Embryonic facial prominence (tissue), 1 donor: ENCODE results near the gene DNAJC30.

Experiments
- DNase-seq: peaks from one replicate; pipeline ENCODE4 v3.0.0-alpha.2; 2016; ENCODE audit errors: extremely low spot score

DNAJC30 gene

DNA sequence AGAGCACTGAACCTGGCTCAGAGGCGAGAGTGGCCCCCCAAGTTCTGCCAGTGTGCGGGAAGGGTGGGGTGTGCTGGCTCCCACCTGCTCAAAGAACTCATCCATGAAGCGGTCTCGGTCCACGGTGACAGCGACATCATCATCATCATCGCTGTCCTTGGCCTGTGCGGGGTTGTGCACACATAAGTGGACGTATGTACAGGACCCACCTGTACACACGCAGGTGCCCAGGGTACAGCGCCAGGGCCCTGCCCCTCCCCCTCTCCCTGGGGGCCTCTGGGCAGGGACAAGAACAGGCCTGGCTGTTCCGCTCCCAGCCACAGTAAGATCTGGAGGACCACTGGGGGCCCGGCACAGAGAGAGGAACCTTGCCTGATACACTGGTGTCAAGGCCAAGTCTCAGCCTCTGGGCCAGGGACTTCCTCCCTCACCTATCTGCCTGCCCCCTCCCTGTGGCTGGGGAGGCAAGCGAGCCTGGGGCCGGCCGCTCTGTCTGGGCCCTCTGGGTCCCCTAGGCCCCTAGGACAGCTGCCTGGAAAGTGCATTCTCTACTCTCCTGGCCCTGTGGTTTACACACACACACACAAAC is 25.8 kb upstream of the DNAJC30 start:
- DNase-seq, result no peak

- no peak for DNase-seq
Observed at GRCh38 chr7:73707045-73707631, 23.9 kb upstream of the DNAJC30 start.

DNA sequence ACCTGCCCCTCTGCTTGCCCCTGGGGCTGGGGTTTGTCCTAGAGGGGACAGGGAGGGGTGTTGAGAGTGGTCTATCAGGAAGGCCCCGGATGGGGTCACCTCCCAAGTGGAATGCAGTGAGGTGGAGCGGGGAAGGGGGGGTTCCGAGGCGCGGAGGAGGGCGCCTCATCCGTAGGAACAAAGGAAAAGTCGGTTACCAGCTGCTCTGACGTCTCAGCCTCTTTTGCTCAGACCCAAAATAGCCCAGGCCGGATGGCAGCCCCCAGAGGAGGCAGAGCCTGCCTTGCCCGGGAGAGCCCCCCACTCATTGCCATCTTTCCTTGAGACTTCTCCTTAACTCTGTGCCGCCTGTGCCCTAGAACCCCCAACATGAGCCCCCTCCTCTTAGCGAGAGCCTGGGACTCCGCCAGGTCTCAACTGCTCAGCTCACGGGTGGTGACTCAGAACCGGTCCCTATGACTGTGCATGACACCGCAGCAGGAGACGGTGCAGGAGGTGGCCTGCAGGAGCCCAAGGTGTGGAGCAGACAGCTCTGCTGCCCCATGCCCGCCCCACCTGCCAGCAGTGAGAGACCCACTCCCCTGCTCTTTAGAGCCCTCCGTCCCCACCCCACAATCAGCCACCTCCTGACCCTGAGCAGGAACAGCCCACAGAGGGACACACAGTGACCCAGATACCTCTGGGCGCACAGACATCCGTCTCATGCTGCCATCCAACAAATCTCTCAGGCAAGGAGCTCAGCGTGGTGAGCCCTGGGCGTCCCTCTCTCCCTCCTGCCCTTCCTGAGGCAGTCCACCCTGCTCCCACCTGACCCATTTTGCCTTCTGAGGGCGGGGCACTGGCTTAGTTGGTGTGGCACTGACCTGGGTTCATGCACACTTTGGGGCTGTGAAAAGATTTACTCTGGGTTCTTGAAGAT is 23.1 kb upstream of the DNAJC30 start:
- DNase-seq, result no peak

GRCh38 chr7:73705551-73705920 is 22.3 kb upstream of the DNAJC30 start:
- DNase-seq, result no peak

GRCh38 chr7:73704640-73705550 is 21.6 kb upstream of the DNAJC30 start:
- DNase-seq, result no peak

DNA sequence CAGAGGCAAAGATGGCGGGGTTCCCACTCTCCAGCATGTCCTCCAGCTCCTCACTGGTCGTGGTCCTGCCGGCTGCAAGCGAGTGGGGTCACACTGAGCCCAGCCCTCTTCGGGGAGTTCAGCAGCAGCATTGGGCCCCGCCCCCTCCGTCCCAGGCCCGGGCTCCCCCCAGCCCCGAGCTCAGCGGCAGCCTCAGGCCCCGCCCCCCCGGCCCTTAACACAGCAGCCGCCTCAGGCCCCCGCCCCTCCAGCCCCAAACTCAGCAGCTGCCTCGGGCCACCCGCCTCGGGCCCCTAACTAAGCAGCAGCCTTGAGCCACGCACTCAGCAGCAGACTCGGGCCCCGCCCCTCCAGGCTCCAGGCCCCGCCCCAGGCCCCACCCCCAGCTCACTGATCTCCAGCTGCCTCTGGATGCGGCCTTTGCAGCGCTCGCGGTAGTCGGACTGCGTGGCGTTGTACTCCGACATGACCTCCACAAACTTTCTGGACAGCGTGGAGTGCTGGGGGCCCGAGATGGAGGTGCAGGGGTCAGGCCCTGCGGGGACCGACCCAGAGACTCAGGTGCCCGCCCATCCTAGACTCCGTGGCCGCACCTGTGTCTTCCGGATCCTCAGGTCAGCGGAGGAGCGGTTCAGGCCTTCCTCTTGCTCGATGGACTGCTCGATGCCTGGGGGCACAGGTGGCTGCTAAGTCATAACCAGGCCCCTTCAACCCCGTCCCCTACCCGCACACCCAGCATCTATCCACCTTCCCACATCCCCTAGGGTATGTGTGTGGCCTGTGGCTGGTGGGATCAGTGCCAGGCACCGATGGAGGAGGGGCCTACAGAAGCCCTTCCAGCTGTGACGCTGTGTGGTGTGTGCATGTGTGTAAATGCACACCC is 20.7 kb upstream of the DNAJC30 start:
- peak; percentile 34 for DNase-seq

- DNase-seq, result no peak
Observed at GRCh38 chr7:73703225-73703624, 20.0 kb upstream of the DNAJC30 start.

- no peak for DNase-seq
Observed at GRCh38 chr7:73702665-73703064, 19.4 kb upstream of the DNAJC30 start.

DNA sequence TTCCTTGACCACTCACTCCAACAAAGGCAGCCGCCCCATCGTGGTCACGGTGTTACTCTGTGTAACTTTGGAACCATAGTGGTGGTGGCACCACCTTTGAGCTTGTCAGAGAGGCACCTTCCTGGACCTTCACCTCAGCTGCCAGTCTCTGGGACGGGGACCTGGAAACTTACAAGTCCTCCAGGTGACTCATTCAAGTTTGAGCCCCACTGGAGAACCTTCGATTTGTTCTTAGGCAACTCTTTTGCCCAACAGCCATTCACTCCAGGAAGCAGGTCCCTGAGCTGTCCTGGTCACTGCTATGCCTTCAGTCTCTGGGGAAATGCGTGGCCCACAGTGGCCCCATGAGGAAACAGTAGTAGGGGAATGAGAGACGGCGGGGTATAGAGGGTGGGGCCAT is 19.0 kb upstream of the DNAJC30 start:
- DNase-seq, result no peak

DNA sequence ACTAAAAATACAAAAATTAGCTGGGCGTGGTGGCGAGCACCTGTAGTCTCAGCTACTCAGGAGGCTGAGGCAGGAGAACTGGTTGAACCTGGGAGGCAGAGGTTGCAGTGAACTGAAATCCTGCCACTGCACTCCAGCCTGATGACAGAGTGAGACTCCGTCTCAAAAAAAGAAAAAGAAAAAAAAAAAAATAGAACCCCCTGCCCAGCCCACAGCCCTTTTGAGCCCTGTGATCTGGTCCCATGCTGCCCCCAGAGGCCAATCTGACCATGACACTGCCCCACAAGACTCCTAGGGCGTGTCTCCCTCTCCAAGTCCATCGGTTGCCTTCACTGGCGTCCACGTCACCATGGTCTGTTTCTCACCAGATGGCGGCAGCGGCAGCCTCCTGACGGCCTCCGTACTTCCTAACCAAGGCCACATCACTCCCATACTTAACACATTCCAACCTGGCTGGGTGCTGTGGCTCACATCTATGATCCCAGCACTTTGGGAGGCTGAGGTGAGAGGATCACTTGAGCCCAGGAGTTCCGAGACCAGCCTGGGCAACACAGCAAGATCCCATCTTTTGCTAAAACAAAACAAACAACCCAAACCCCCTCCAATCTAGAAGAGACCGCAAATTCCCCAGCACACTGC is 18.2 kb upstream of the DNAJC30 start:
- DNase-seq, result no peak

GRCh38 chr7:73700581-73701134 is 17.4 kb upstream of the DNAJC30 start:
- DNase-seq, result peak; percentile 48

DNA sequence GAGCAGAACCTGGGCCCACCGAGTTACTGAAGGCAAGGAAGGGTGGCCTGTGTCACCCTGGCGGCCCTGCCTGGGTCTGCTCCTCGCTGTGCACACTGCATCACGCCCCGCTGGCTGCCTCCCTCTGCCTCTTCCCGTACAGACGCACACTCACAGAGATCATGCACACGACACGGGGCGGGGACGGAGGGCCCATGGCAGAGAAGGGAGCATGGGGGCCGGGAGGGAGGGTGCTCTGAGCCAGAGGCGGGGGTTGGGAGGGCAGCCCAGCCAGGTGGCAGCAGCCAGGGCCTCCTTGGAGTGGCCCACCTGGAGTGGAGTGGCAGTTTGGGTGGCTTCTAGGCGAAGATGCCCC is 16.8 kb upstream of the DNAJC30 start:
- DNase-seq, result no peak

DNA sequence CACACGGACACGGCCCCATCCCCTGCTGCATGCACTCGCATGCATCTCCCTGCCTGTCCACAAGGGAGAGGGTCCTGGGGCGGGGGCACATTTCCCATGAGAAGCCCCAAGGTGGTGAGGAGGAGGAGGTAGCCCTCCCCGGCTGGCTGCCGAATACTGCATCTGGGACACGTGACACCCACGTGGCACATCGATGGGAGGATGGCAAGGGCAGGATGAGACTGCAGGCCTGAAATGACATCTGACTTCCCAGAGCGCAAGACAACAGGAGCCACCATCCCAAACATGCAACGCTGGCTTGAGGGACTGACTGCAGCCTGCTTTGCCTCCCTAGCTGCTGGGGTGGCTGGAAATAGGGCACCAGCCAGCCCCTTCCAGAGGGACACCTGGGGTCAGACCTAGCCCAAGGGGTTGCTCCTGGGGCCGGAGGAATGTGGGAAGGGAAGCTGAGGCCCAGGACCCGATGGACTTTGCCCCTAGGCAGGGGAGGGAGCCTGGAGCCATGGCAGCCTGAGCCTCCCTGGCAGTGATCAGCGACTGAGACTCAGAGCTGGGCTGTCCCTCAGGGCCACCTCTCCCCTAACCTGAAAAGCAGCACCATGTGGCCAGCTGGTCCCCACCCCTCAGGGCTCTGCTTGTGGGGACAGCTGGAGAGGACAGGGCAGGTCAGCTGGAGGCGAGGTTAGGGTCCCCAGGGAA is 16.3 kb upstream of the DNAJC30 start:
- no peak for DNase-seq

DNA sequence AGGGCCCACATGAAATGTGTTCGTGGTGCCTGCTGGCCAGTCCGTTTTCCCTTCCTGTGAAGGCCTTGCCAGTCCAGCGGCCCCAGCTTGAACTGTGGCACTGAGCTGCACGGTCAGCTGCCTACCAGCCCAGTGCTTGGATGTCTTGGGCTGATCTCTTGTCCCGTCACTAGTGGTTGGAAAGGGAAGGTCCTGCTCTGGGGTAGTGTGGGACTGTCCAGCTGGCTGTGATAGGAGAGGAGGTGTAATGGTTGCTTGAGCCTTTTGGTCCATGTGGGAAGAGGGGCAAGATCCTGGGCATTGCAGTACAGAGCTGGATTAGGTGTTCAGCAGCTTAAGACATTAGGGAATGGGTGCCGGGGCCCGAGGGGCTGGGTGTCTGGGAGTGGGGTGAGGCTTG is 15.2 kb upstream of the DNAJC30 start:
- DNase-seq, result no peak

DNA sequence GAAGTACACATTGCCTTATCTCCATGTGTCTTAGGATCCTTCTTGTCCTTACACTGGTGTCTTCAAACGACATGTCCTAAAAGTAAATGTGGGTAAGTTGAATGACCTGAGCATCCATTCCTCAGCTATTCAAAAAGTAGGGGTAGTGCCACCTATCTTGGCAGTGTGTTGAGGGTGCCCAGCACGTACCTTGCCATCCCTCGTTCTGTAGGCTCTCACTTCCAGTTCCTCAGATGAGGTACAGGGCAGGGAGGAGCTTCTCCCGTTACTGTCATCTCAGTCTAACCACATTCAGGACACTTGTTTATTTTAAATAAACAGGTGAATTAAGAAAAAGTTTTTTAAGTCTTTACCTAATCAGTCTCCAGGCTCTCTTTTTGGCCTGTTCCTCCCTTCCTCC is 13.1 kb upstream of the DNAJC30 start:
- DNase-seq, result no peak

- no peak for DNase-seq
Observed at GRCh38 chr7:73690646-73691045, 7.4 kb upstream of the DNAJC30 start.

DNA sequence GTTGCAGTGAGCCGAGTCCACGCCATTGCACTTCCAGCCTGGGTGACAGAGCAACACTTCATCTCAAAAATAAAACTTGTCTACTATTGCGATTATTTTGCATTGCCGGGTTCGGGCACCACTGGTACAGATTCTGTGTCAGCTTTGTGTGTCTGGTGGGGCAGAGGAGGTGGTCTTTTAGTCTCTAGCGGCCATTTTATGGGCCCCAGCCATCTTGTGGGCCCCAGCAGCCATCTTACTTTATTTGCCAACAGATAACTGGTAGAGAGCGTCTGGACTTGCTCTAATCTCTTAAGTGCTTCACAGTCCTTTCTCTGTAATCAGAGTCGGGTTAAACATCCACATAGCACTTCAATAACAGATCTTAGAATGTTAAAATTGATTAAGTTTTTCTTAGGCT is 5.0 kb upstream of the DNAJC30 start:
- DNase-seq, result no peak

- no peak for DNase-seq
Observed at GRCh38 chr7:73685311-73685710, 2.1 kb upstream of the DNAJC30 start.

DNA sequence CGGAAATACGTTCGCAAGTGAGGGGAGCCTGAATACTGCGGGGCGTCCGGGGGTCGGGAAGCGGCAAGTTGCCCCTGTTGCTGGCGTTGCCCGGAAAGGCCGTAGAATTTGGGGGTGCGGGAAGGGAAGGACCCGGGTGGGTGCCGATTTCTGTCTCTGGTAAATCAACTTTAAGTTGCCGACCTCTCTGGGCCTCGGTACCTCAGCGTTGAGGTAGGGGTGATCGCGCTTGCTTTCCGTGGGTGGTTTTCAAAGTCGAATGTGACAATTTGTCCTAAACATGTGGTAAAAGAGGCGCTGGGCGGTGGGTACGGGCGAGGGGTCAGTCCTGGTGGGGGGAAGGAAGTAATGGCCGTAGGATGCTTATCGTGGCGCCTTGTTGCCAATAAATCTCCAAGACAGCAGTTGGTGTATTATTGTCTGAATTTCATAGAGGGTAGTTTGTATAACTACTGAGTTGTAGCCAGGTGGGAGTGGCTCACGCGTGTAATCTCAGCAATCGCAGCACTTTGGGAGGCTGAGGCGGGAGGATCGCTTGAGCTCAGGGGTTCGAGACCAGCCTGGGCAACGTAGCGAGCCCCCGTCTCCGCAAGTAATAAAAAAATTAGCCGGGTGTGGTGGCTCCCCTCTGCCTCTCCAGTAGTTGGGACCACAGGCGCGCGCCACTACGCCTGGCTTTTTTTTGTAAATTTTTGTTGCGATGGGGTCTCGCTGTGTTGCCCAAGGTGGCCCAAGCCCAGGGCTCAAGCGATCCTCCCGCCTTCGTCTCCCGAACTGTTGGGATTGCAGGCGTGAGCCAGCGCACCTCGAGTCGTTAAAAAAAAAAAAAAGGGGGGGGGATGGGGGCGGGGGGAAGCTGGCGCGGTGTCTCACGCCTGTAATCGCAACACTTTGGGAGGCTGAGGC is 788 bp upstream of the DNAJC30 start:
- DNase-seq, result no peak
